Activated CD4-positive, alpha-beta T cell treated with anti-CD3 and anti-CD28 coated beads for 4 hours (primary cell): ENCODE data around the gene SHANK2.
"Not testable (repeated sequence)": the region's sequence is repeated elsewhere in the genome, so short reads cannot be mapped to it uniquely, and the experiment has no call there.

Experiments used
- DNase-seq, 2 donors: peaks; one replicate each; pipeline ENCODE4 v3.0.0-alpha.2; 2020

The SHANK2 gene

GRCh38 chr11:71242391-71242790, 10.0 kb downstream of the SHANK2 start:
- DNase-seq = no peak

GRCh38 chr11:71241721-71242259, 10.6 kb downstream of the SHANK2 start:
- DNase-seq = no peak

- DNase-seq = no peak
Observed at GRCh38 chr11:71240865-71241691, 11.3 kb downstream of the SHANK2 start.

GRCh38 chr11:71240061-71240690, 12.2 kb downstream of the SHANK2 start:
- no peak for DNase-seq

GRCh38 chr11:71239581-71239980, 12.8 kb downstream of the SHANK2 start:
- DNase-seq = no peak

- no peak for DNase-seq
Observed at GRCh38 chr11:71238941-71239340, 13.4 kb downstream of the SHANK2 start.

- no peak for DNase-seq
Observed at GRCh38 chr11:71238285-71238875, 14.0 kb downstream of the SHANK2 start.

- DNase-seq = no peak
Observed at GRCh38 chr11:71237853-71238252, 14.5 kb downstream of the SHANK2 start.

GRCh38 chr11:71236836-71237475, 15.4 kb downstream of the SHANK2 start:
- DNase-seq = no peak

GRCh38 chr11:71235719-71236118, 16.7 kb downstream of the SHANK2 start:
- no peak for DNase-seq

- DNase-seq = not testable (repeated sequence)
Observed at GRCh38 chr11:71233896-71234852, 18.2 kb downstream of the SHANK2 start.

- no peak for DNase-seq
Observed at GRCh38 chr11:71232364-71232763, 20.0 kb downstream of the SHANK2 start.

GRCh38 chr11:71228961-71229360, 23.4 kb downstream of the SHANK2 start:
- DNase-seq = no peak

GRCh38 chr11:71227058-71227659, 25.2 kb downstream of the SHANK2 start:
- DNase-seq = no peak

GRCh38 chr11:71223671-71224660, 28.4 kb downstream of the SHANK2 start:
- no peak for DNase-seq

- DNase-seq = no peak
Observed at GRCh38 chr11:71223081-71223405, 29.3 kb downstream of the SHANK2 start.

- DNase-seq = no peak
Observed at GRCh38 chr11:71222318-71223080, 29.9 kb downstream of the SHANK2 start.

- DNase-seq = no peak
Observed at GRCh38 chr11:71221821-71222220, 30.6 kb downstream of the SHANK2 start.

- no peak for DNase-seq
Observed at GRCh38 chr11:71221201-71221600, 31.2 kb downstream of the SHANK2 start.
